ENCODE results near the gene MTA3.
"Not testable (repeated sequence)": the region's sequence is repeated elsewhere in the genome, so short reads cannot be mapped to it uniquely, and the experiment has no call there.

The MTA3 gene

DNA sequence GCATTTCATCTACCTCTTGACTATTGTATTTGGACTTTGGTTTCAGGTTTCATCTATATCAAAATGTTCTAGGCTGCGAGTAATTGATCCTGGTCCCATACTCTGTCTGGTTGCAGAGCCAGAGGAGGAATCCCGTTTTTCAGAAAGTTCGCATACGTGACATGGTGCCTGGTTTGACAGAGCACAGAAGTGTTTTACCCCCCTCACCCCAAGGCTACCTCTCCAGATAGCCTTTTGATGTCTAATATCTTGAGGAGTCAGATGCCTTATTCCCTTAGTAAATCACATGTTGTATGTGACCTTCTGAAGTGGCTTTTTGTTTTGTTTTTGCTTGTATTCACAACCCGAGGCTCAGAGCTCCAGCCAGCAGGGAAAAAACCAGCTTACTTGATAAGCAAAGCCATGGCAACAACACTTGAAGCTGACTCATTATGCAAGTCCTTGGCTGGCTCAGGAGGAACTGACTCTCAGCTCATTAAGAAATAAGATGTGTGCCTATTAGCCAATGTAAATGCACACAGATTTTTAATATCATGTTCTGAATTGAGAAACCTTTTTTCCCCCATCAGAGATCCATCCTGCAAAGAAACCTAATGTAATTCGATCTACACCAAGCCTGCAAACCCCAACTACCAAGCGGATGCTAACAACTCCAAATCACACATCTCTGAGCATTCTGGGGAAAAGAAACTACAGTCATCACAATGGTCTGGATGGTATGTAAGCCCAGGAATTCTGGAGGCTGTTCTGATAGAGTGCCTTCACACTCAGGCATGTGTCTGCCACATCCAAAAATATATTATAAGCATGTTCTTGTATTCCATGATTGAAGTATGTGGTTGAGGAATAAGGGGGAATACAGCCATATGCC is 154.1 kb downstream of the MTA3 start:
- peak; percentile 35 for DNase-seq (ENCODE audit: insufficient read length, low spot score)
- FAIRE-seq: peak; percentile 75

DNA sequence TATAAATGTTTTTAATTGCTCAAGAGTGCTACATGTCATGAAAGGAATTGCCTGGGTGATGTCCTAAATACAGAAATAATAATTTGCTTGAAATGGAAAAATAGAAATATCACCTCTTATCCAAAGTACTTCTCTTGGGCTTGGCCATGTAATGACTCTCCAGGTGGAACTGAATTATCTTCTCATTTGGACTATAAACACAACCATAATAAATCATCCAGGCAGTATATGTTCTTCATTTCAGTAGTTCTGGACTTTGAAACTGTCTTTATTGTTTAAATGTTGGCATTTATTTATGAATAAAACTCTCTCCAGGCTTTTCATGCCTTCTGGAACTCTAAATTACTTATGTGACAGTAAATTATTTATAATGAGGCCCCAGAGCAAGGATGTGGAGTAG is 155.0 kb downstream of the MTA3 start:
- FAIRE-seq (no peak), DNase-seq (ENCODE audit: insufficient read length, low spot score) (no peak)

DNA sequence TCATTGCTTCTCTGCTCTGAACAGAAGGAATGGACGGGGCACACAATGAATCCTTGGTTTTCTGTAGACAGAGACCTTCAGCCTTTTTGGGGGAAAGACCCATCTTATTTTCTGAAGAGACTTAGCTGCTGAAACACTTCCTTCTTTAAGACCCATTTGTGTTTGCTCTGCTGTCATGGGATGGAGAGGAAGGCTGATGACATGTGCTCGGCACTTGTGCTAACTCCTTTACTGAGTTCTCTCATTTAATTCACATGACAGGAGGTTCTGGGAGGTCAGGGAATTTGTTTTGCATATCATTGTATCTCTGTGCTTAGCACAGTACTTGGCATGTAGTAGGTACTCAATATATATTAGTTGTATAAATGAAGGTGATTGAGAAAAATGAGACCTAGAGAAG is 156.5 kb downstream of the MTA3 start:
- FAIRE-seq (no peak), DNase-seq (ENCODE audit: insufficient read length, low spot score) (no peak)

DNA sequence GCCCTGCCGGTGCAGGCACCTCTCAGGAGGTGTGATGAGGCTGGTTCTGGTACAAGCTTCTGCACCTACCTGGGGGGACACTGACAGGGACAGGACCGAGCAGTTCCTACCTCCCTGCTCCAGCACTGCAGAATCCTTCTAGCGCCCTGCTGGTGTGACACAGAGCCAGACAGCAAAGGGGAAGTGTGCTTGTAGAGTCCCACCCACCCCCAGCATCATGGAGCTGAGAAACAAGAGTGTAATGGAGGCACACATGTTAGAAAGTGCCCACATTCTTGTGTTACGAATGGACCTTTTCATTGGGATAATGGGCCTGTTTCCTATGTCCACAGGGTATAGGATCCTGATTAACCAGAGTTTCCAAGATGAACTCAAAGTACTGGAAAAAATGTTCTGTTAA is 157.2 kb downstream of the MTA3 start:
- DNase-seq (ENCODE audit: insufficient read length, low spot score) (no peak), FAIRE-seq (no peak)

DNA sequence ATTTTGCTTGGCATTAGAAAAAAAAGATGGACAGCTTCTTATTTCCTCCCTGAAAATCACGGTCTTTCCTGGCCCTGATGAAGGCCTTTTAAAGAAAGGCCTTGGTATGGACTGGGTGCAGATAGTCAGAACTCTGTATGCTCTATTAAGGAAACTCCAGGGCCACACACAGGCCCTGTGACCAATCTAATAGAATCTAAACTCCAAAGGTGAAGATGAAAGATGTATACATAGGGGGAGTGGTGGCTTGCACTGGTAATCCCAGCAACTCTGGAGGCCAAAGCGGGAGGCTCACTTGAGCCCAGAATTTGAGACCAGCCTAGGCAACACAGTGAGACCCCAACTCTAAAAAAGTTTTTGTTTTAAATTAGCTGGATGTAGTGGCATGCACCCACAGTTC is 158.2 kb downstream of the MTA3 start:
- no peak for FAIRE-seq
- no peak for DNase-seq (ENCODE audit: insufficient read length, low spot score)

DNA sequence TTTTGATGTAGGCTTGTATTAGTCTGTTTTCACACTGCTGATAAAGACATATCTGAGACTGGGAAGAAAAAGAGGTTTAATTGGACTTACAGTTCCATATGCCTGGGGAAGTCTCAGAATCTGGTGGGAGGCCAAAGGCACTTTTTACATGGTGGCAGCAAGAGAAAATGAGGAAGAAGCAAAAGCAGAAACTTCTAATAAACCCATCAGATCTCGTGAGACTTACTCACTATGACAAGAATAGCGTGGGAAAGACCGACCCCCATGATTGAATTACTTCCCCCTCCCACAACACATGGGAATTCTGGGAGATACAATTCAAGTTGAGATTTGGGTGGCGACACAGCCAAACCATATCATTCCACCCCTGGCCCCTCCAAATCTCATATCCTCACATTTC is 162.9 kb downstream of the MTA3 start:
- DNase-seq (ENCODE audit: insufficient read length, low spot score); FAIRE-seq: not testable (repeated sequence)

DNA sequence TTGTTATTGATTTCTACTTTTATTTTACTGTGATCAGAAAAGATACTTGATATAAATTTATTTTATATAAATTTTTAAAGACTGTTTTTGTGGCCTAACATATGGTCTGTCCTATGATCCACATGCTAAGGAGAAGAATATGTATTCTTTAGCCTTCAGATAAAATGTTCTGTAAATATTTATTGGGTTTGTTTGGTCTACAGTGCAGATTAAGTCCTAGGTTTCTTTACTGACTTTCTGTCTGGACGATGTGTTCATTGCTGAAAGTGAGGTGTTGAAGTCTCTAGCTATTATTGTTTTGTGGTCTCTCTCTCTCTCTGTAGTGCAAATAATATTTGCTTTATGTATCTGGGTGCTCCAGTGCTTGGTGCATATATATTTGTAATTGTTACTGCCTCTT is 165.4 kb downstream of the MTA3 start:
- no peak for FAIRE-seq
- DNase-seq (ENCODE audit: insufficient read length, low spot score): no peak

DNA sequence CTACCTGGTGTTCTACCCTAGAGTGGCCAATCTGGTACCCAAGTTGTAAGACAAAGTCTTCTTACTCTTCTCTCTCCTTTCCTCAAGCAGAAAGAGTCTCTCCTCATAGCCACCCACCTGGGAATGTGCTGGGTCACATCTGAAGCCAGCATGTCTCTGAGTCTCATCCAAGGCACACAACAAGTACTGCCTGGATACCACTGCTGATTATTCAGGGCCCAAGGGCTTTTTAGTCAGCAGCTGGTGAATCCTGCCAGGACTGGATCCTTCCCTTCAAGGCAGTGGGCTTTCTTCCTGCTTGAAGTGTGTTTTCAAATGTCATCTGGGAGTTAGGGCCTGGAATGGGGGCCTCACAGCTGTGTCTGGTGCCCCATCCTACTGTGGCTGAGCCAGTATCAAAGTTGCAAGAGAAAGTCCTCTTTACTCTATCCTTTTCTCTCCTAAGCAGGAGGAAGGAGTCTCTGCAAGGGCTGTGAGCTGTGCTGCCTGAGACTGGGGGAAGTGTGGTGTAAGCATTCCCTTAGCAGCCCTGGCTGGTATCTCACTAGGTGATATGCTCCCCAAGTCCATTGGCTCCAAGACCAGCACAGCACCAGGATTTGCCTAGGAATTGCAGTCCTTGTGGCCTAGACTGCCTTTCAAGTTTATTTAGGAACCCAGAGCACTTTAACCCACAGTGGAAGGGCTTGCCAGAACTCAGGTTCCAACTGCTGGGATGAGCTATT is 168.3 kb downstream of the MTA3 start:
- no peak for FAIRE-seq
- no peak for DNase-seq (ENCODE audit: insufficient read length, low spot score)

DNA sequence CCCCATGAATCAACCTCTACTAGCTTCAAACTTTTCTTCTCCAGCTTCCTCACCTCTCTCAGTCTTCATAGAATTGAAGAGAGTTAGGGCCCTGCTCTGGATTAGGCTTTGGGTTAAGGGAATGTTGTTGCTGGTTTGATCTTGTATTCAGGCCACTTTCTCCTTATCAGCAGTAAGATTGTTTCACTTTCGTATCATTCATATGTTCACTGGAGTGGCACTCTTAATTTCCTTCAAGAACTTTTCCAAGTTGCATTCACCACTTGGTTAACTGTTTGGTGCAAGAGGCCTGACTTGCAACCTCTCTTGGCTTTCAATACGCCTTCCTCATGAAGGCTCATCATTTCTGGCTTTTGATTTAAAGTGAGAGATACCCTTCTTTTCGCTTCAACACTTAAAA is 172.7 kb downstream of the MTA3 start:
- FAIRE-seq (peak; percentile 31), DNase-seq (ENCODE audit: insufficient read length, low spot score) (no peak)

DNA sequence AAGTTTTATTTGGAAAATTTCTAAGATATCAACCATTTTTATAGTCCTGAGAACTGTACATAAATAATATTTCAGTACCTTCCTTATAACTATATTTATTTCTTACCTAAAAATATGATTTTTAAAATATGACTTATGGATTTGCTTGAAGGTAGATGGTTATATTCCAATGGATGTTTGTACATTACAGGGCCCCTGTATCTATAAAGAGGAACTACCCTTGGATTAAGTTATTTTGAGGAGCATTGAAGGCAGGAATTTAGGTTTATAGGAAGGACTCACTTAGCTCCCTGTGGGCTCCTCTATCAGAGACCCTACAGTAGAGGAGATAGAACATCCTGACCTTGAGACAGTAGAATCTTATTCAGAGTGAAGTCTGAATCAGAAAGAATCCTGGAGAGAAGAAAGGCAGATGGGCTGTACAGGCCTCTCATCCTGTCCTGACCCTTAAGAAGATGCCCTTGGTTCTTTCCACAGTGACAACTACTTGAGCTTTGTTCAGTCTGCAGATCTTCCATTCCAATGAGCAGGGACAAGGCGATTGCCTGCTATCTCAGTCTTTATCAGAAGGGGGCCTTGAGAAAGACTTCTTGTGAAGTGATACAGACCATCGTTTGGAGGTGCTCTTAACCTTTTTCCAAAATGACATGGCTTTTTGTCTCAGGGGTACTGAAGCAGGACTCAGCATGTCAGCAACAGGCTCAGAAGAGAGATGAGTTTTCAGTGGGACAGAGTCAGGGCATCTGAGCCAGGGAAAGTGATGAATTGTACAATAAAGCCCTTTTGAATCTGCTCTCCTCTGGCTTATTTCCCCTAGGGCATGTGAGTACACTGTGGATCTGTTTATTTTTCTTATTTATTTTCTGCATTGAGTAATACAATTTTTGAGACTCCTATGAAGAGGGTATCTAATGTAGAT is 174.6 kb downstream of the MTA3 start:
- DNase-seq (ENCODE audit: insufficient read length, low spot score) (no peak), FAIRE-seq (no peak)

DNA sequence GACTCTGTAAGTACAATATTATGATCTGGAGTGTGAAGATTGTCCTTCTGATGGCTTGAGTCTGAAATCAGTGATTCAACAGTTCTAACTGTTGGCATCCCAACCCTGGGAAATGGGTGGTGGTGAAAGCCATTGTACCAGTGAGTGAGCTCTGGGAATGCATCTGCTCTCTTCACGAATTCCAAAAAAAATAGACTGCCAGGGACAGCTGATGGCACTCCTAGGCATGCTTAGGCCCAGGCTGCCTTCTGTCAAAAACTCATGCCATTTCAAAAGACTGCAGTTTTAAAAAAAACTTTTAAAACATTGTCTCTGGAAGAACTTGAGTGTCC is 175.2 kb downstream of the MTA3 start:
- DNase-seq (ENCODE audit: insufficient read length, low spot score): no peak
- no peak for FAIRE-seq

DNA sequence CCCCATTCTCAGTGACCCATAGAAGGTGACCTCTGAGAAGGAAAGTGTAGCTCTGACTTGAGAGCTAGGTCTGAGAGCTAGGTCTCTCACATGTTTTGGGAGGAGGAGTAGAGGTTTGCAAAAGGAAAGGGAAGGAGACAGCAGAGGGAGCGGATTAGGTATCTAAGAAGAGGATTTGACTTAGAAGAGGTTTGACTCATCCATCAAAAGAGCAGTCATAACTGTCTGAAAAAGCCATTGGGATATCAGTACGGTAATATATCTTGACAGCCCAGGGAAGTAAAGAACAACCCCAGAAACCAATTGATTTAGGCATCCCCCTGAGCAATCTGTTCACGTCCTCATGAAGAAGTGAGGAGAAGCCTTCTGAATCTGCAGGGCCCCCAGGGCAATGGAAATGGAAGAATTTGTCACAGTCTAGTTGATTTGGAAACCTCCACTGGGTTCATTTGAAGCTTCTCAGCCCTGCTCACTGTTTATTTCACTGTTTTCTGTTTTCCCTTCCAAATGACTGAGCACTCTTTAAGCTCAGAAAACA is 176.2 kb downstream of the MTA3 start:
- FAIRE-seq: no peak
- DNase-seq (ENCODE audit: insufficient read length, low spot score): no peak

DNA sequence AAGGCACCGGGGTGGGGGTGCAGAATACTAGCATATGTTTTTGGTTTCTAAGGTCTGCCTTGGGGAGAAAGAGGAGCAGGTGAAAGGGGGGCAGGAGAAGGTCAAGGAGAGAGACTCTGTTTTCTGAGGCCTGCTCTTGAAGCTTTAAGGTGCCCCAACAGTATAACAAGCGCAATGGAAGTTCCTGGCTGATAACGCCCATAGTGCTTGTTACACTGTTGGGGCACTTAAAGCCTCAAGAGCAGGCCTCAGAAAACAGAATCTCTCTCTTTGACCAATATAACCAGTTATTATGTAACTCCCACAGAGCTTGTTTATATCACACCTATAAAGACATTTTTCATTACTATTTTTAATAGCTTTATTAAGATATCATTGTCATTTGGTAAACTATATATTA is 179.0 kb downstream of the MTA3 start:
- no peak for DNase-seq (ENCODE audit: insufficient read length, low spot score)
- FAIRE-seq: no peak

DNA sequence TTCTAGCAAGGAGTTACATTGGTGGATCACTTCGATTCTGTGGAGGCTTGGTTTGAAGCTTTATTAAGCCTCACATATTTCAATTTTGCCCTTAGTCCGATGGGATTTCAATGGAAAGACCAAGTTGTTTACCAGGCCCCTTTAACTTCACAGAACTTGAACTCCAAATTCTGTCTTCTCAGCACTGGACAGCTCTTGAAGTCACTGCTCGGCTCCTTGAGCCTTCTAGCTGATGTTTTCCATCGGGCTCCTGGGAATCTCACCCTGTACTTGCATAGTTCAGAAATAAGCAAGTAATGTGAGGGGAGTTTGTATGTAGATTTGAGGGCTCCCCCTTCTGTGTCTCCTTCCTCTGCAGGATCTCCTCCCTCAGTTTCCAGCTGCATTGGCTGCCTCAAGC is 180.4 kb downstream of the MTA3 start:
- DNase-seq (ENCODE audit: insufficient read length, low spot score) (no peak), FAIRE-seq (no peak)

DNA sequence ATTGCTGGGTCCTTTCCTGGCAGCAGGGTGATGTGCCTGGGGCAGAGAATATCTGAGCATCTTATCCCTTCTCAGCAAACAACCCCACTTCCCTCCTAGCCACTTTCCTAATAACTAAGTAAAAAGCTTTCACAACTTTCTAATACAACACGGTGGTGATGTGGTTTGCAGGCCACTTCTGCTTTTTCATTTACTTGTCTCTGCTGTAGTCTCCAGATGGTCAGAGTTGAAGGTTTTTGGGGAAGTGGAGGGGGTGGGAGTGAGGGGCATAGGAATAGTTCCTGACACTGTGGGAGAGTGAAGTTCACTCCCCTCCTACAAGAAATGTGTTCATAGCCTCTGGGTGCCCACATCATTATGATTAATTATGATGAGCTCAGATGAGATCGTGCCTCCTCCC is 183.9 kb downstream of the MTA3 start:
- peak; percentile 91 for FAIRE-seq

DNA sequence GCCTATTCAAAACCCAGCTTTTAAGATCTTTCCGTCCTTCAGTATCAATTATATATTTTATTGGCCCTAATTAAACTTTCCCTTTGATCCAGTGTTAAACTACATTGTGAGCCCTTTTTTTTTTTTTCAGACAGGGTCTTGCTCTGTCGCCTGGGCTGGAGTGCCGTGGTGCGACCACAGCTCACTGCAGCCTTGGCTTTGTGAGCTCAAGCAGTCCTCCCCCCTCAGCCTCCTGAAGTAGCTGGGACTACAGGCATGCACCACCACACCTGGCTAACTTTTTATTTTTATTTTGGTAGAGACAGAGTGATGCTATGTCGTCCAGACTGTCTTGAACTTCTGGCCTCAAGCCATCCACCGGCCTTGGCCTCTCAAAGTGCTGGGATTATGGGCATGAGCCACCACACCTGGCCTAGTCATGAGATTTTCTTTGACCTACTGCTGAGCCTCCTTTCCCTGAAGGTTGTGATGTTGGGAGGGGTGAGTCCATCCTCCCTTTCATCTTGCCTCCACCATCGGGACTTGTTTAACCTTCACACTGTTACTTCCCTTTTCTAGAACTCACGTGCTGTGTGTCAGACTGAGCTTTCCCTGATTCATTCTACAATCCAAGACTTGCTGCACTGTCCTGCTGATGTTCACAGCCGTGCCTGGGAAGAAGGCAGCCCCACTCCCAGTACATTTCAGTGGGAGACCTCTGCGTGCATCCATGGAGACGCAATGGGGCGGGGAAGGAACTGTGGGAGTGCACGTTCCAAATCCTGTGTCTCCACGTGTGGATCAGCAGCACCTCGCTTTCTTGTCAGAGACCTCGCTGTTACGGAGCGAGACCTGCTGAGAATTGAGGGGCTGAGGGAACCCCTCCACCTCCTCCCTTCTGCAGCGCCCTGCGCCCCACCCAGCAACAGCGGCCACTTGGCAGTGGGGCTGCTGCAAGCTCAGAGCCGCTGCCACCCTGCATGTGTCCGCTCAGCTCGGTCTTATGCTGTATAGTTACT is 184.7 kb downstream of the MTA3 start:
- DNase-seq (ENCODE audit: insufficient read length, low spot score) (no peak), FAIRE-seq (peak; percentile 51)

More for the DNA sequence above, 183.9 kb downstream of the MTA3 start:
- no peak for DNase-seq (ENCODE audit: insufficient read length, low spot score)

DNA sequence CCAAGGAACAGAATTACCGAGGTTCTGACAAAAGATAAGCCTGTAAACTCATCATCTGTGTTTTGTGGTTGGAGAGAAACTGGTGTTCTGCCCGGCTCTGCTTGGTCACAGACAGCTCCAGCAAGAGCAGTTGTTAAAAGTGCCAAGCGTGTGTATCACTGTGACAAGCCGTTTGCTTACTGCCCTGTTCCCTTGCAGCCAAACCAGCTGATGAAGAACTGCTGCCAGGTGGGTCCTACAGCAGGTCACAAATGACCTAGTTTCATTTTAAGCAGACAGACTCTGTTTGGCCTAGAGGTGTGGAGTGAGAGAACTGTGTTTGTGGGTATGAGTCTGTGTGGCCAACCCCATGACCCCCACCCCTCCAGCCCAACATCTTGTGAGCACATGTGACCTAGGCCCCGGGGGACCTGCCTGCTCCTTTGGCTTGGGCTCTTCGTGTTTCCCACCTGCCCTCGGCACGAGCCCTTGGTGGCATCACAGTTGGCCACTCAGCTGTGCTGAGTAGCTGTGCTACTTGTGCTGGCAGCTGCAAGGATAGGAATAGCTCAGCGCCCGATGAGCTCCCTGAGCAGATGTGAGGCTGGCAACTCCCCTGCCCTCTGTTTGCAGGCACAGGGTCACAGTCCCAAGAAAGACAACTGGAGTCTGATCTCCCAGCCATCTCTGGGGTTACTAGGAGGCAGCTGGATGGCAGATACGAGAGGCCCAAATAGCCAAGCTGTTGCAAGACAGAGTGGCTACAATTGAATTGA is 185.8 kb downstream of the MTA3 start:
- DNase-seq (ENCODE audit: insufficient read length, low spot score): no peak
- peak; percentile 75 for FAIRE-seq

DNA sequence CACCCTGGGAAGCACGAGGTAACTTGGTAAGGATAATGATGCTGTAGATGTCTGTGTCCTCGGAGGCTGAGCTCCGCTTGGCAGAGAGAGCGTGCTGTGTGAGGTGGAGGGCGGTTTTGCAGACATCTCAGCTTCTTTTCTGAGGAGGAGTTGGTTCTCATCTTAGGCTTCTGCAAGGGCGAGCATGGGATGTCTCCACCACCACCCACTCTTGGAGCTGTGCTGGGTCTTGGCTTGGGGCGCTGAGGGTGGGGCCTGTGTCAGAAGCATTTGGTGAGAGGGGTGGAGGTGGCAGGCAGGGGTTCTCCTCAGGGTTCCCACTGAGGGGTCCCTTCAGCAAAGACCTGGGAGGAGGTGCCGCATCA is 186.3 kb downstream of the MTA3 start:
- DNase-seq (ENCODE audit: insufficient read length, low spot score): no peak
- FAIRE-seq: no peak

All from GM19239 (cell line).